Activated T-cell treated with anti-CD3 and anti-CD28 coated beads for 1 hour (primary cell): Measurements from ENCODE around the gene SPRY4.
"Not testable (repeated sequence)": the region's sequence is repeated elsewhere in the genome, so short reads cannot be mapped to it uniquely, and the experiment has no call there.

ENCODE experiments used
- DNase-seq: peaks from one replicate; pipeline ENCODE4 v3.0.0-alpha.2; 2020; ENCODE audit warnings: low read depth

SPRY4 gene

GRCh38 chr5:142324871-142325724 lies at the start of gene SPRY4:
SPRY4 (minus strand) TSS chr5:142325021; CDS start chr5:142315108, 9,913 bp downstream.
- DNase-seq, result peak; percentile 70

GRCh38 chr5:142368529-142368928 lies 43.7 kb upstream of the SPRY4 start:
- no peak for DNase-seq

GRCh38 chr5:142366007-142366406 lies 41.2 kb upstream of the SPRY4 start:
- DNase-seq, result no peak

GRCh38 chr5:142364251-142365145 lies 39.7 kb upstream of the SPRY4 start:
- DNase-seq, result no peak

GRCh38 chr5:142363619-142363963 lies 38.8 kb upstream of the SPRY4 start:
- DNase-seq, result no peak

GRCh38 chr5:142362193-142362592 lies 37.4 kb upstream of the SPRY4 start:
- DNase-seq, result not testable (repeated sequence)

- DNase-seq, result no peak
These were observed 35.8 kb upstream of the SPRY4 start for GRCh38 chr5:142360607-142361120.

GRCh38 chr5:142360051-142360498 lies 35.3 kb upstream of the SPRY4 start:
- DNase-seq, result no peak

GRCh38 chr5:142358648-142359047 lies 33.8 kb upstream of the SPRY4 start:
- DNase-seq, result no peak

GRCh38 chr5:142358121-142358520 lies 33.3 kb upstream of the SPRY4 start:
- no peak for DNase-seq

- DNase-seq, result no peak
These were observed 32.8 kb upstream of the SPRY4 start for GRCh38 chr5:142357469-142358090.

- DNase-seq, result peak; percentile 80
These were observed 32.1 kb upstream of the SPRY4 start for GRCh38 chr5:142356716-142357468.

- no peak for DNase-seq
These were observed 31.5 kb upstream of the SPRY4 start for GRCh38 chr5:142356349-142356715.

- no peak for DNase-seq
These were observed 28.3 kb upstream of the SPRY4 start for GRCh38 chr5:142353071-142353472.

GRCh38 chr5:142350021-142350420 lies 25.2 kb upstream of the SPRY4 start:
- no peak for DNase-seq

- DNase-seq, result no peak
These were observed 21.9 kb upstream of the SPRY4 start for GRCh38 chr5:142346706-142347105.

- DNase-seq, result not testable (repeated sequence)
These were observed 20.1 kb upstream of the SPRY4 start for GRCh38 chr5:142344915-142345314.

- DNase-seq, result no peak
These were observed 18.7 kb upstream of the SPRY4 start for GRCh38 chr5:142343531-142343930.

GRCh38 chr5:142342128-142342981 lies 17.5 kb upstream of the SPRY4 start:
- DNase-seq, result no peak

GRCh38 chr5:142339781-142340180 lies 15.0 kb upstream of the SPRY4 start:
- DNase-seq, result no peak

- DNase-seq, result no peak
These were observed 9.7 kb upstream of the SPRY4 start for GRCh38 chr5:142334538-142334937.
